Measurements from ENCODE around the gene LGALS9. TPM values are rescaled to one million over a fixed set of nuclear protein-coding genes. Genes with fewer than 3 reads are reported as not detected.

Gene LGALS9
- polyA plus RNA-seq, 1 donor (not counting 4 experiments of a cell fraction or from before 2014, with no cell fraction given) = 0.94 TPM

DNA sequence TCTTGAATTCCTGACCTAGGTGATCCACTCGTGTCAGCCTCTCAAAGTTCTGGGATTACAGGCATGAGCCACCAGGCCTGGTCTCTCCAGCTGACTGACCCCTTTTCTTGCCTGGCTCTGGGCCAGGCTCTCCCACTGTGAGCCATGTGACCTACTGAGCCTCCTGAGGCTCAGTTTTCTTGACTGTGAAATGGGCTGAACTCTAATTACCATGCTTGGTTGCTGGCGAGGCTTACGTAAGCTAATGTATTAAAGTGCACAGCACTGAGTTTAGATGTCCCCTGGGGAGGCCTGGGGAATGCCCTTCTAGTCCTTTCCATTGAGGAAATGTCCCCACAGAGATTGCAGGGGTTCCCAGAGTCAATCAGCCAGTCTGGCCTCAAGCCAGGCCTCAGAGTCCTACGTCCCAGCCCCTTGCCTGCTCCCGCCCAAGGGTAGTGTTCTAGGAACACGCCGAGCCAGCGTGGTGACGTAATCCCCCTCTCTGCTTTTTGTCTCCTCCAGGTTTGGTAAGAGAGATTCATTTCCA, 45.8 kb upstream of the LGALS9 start:
- no peaks in the 10 kb centered on the region for H3K36me3 ChIP-seq (ENCODE audit: control insufficient read depth in 2 of 2, extremely low read depth in 1 of 2, insufficient read depth in 2 of 2, low read length in 2 of 2)
- H3K4me3 ChIP-seq (ENCODE audit: control insufficient read depth in 2 of 3, extremely low read depth in 1 of 3, insufficient read depth in 2 of 3, low read depth in 1 of 3, low read length in 3 of 3) = no peak overlapping the region
- H3K79me2 ChIP-seq (ENCODE audit: control insufficient read depth, insufficient read depth, low read length) = no peaks in the 10 kb centered on the region
- H3K4me2 ChIP-seq (ENCODE audit: control insufficient read depth, extremely low read depth, insufficient read depth, low read depth, low read length) = no peak overlapping the region
- dilution Hi-C loops (cut with MboI; ENCODE audit: extremely low pct_ligation_motif_present, low sequenced_read_pairs) = no loop called here
- no peak overlapping the region for H2AFZ ChIP-seq (ENCODE audit: control insufficient read depth, low read length)
- DNase-seq (ENCODE audit: low read depth, low spot score) = no peak
- H4K20me1 ChIP-seq (ENCODE audit: control insufficient read depth, extremely low read depth, insufficient read depth, low read length) = no peaks in the 10 kb centered on the region
- TF ChIP-seq, protein P1, sequence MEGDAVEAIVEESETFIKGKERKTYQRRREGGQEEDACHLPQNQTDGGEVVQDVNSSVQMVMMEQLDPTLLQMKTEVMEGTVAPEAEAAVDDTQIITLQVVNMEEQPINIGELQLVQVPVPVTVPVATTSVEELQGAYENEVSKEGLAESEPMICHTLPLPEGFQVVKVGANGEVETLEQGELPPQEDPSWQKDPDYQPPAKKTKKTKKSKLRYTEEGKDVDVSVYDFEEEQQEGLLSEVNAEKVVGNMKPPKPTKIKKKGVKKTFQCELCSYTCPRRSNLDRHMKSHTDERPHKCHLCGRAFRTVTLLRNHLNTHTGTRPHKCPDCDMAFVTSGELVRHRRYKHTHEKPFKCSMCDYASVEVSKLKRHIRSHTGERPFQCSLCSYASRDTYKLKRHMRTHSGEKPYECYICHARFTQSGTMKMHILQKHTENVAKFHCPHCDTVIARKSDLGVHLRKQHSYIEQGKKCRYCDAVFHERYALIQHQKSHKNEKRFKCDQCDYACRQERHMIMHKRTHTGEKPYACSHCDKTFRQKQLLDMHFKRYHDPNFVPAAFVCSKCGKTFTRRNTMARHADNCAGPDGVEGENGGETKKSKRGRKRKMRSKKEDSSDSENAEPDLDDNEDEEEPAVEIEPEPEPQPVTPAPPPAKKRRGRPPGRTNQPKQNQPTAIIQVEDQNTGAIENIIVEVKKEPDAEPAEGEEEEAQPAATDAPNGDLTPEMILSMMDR (optimal IDR thresholded peaks at IDR 0.05 in 1 of 3, IDR thresholded peaks at IDR 0.05 in 1 of 3, conservative IDR thresholded peaks at IDR 0.05 in 1 of 3; ENCODE audit: extremely low read depth in 1 of 3, insufficient read depth in 2 of 3, low read length in 3 of 3) = no peak
- no peak for TF ChIP-seq EZH2 (IDR thresholded peaks at IDR 0.05; ENCODE audit: low read length)
- no peaks in the 10 kb centered on the region for H3K9me1 ChIP-seq (ENCODE audit: control insufficient read depth, extremely low read depth, insufficient read depth, low read length)
- no peak overlapping the region for H3K27ac ChIP-seq (ENCODE audit: control insufficient read depth, insufficient read depth, low read length)
- no peak overlapping the region for H3K9ac ChIP-seq (ENCODE audit: control insufficient read depth, extremely low read depth, insufficient read depth, low read length)
- H3K9me3 ChIP-seq (ENCODE audit: control insufficient read depth, low read depth, low read length) = no peaks in the 10 kb centered on the region
- no peaks in the 10 kb centered on the region for H3K4me1 ChIP-seq (ENCODE audit: control insufficient read depth, extremely low read depth, insufficient read depth, low read length)
- no peak for FAIRE-seq
- H3K27me3 ChIP-seq (ENCODE audit: control insufficient read depth, extremely low read depth, insufficient read depth, low read length) = no peaks in the 10 kb centered on the region

DNA sequence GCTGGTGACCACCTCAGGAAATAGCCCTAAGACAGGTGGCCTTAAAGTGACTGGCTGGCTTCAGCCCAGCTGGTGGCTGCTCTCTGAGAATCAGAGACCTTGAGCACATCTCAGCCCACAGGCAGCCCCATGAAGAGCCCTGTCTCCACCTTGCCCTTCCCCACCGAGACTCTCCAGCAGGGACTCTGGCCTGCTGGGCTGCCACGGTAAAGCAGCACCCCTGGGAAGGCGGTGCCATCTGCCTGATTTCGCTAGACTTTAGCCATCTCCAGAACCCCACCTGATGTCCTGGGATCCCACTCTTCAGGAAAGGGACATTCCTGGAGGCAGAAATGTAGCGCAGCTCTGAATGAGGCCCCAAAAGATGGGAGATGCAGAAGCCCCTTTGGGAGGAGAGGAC, 45.2 kb upstream of the LGALS9 start:
- no peaks in the 10 kb centered on the region for H3K36me3 ChIP-seq (ENCODE audit: control insufficient read depth in 2 of 2, extremely low read depth in 1 of 2, insufficient read depth in 2 of 2, low read length in 2 of 2)
- H2AFZ ChIP-seq (ENCODE audit: control insufficient read depth, low read length) = no peak overlapping the region
- H3K27me3 ChIP-seq (ENCODE audit: control insufficient read depth, extremely low read depth, insufficient read depth, low read length) = no peaks in the 10 kb centered on the region
- H3K4me3 ChIP-seq (ENCODE audit: control insufficient read depth in 2 of 3, extremely low read depth in 1 of 3, insufficient read depth in 2 of 3, low read depth in 1 of 3, low read length in 3 of 3) = no peak overlapping the region
- no peaks in the 10 kb centered on the region for H4K20me1 ChIP-seq (ENCODE audit: control insufficient read depth, extremely low read depth, insufficient read depth, low read length)
- no peaks in the 10 kb centered on the region for H3K9me3 ChIP-seq (ENCODE audit: control insufficient read depth, low read depth, low read length)
- no peak overlapping the region for H3K9ac ChIP-seq (ENCODE audit: control insufficient read depth, extremely low read depth, insufficient read depth, low read length)
- dilution Hi-C loops (cut with MboI; ENCODE audit: extremely low pct_ligation_motif_present, low sequenced_read_pairs) = no loop called here
- TF ChIP-seq, protein P1 (optimal IDR thresholded peaks at IDR 0.05 in 1 of 3, IDR thresholded peaks at IDR 0.05 in 1 of 3, conservative IDR thresholded peaks at IDR 0.05 in 1 of 3; ENCODE audit: extremely low read depth in 1 of 3, insufficient read depth in 2 of 3, low read length in 3 of 3) = no peak
- TF ChIP-seq EZH2 (IDR thresholded peaks at IDR 0.05; ENCODE audit: low read length) = no peak
- H3K4me2 ChIP-seq (ENCODE audit: control insufficient read depth, extremely low read depth, insufficient read depth, low read depth, low read length) = no peak overlapping the region
- no peaks in the 10 kb centered on the region for H3K4me1 ChIP-seq (ENCODE audit: control insufficient read depth, extremely low read depth, insufficient read depth, low read length)
- no peak overlapping the region for H3K27ac ChIP-seq (ENCODE audit: control insufficient read depth, insufficient read depth, low read length)
- DNase-seq (ENCODE audit: low read depth, low spot score) (no peak), FAIRE-seq (no peak)
- H3K79me2 ChIP-seq (ENCODE audit: control insufficient read depth, insufficient read depth, low read length) = no peaks in the 10 kb centered on the region
- no peaks in the 10 kb centered on the region for H3K9me1 ChIP-seq (ENCODE audit: control insufficient read depth, extremely low read depth, insufficient read depth, low read length)

Measured in keratinocyte (primary cell).